BE2C (cell line): ENCODE data around the gene GALNT9.

Experiments used
- DNase-seq: peaks from one replicate; pipeline ENCODE4 v3.0.0-alpha.2; 2020
- H3K27me3 ChIP-seq: fragments of 250-450 bp; sonication (Bioruptor Pico); 2 replicates; pipeline ENCODE4 v1.5.1; 2020; ENCODE audit warnings: mild to moderate bottlenecking
- H3K36me3 ChIP-seq: fragments of 250-450 bp; sonication (Bioruptor Pico); 2 replicates; pipeline ENCODE4 v1.5.1; 2020; ENCODE audit warnings: mild to moderate bottlenecking
- H3K4me1 ChIP-seq: fragments of 250-450 bp; sonication (Bioruptor Pico); 2 replicates; pipeline ENCODE4 v1.5.1; 2020
- H3K4me3 ChIP-seq: 2 replicates; pipeline ENCODE4 v1.5.1; 2011; ENCODE audit warnings: low read depth, low read length
- H3K9me3 ChIP-seq: fragments of 250-450 bp; sonication (Bioruptor Pico); 2 replicates; pipeline ENCODE4 v1.5.1; 2020
- TF ChIP-seq, protein P1 (sequence below): IDR thresholded peaks from 2 replicates; pipeline ENCODE4 v1.5.1; 2012; ENCODE audit warnings: mild to moderate bottlenecking, low read depth, low read length

Gene GALNT9

DNA sequence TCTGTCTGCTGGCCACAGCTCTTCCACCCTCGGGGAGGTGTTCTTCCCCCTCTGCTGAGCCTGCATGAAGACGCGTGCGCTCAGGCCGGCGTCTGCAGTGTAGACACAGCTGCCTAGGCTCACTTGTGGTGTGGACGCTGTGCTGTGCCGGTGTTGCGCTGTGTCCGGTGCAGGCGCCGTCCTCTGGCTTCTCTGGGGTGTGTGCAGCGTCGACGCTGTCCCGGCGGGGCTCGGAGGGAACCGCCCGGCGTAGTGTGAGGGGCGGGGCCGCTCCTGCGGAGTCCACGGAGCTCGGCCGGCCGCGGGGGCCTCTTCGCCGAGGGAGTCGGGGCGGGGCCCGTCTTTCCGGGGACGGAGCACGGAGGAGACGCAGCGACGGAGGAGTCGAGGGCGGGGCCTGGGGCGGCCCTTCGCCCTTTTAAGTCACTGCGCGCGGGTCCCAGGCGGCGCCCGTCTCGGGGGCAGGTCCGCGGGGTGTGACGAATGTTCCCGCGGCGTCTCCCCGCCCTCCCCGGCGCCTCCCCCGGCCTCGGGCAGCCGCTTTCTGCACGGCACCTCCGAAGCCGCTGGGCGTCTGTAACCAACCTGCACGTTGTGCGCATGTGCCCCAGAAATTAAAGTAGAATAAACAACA, 139.9 kb downstream of the GALNT9 start:
- H3K4me3 ChIP-seq: peak overlapping the region; percentile 14
- H3K9me3 ChIP-seq: peaks cover 6% of the 10 kb centered on the region
- no peaks in the 10 kb centered on the region for H3K36me3 ChIP-seq
- TF ChIP-seq, protein P1, sequence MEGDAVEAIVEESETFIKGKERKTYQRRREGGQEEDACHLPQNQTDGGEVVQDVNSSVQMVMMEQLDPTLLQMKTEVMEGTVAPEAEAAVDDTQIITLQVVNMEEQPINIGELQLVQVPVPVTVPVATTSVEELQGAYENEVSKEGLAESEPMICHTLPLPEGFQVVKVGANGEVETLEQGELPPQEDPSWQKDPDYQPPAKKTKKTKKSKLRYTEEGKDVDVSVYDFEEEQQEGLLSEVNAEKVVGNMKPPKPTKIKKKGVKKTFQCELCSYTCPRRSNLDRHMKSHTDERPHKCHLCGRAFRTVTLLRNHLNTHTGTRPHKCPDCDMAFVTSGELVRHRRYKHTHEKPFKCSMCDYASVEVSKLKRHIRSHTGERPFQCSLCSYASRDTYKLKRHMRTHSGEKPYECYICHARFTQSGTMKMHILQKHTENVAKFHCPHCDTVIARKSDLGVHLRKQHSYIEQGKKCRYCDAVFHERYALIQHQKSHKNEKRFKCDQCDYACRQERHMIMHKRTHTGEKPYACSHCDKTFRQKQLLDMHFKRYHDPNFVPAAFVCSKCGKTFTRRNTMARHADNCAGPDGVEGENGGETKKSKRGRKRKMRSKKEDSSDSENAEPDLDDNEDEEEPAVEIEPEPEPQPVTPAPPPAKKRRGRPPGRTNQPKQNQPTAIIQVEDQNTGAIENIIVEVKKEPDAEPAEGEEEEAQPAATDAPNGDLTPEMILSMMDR: no peak
- peaks cover 98% of the 10 kb centered on the region for H3K27me3 ChIP-seq
- H3K4me1 ChIP-seq: peaks cover 10% of the 10 kb centered on the region
- peak; percentile 53 for DNase-seq

DNA sequence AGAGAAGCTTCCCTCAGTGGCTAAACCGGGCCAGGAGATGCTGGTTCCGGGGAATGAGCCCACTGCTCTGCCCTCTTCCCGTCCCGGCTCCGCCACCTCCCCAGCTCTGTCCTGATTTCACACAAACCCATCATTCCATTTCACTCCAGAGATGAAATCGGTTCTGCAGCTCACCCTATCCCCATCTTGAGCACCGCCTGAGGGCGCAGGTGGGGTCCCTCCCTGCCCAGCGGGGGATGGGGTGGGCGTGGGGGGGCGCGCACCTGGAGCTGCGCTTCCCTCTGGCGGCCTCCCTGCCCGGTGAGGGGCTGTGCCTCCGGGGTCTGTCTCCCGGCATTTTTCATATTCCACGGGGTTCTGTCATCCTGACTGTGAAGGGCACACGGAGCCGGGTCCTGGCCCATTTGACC, 140.5 kb downstream of the GALNT9 start:
- TF ChIP-seq, protein P1: no peak
- no peak for DNase-seq
- Histone ChIP-seq H3K27me3 (peaks cover 98% of the 10 kb centered on the region), H3K36me3 (no peaks in the 10 kb centered on the region), H3K4me3 (no peak overlapping the region), H3K9me3 (peaks cover 2% of the 10 kb centered on the region), H3K4me1 (peaks cover 10% of the 10 kb centered on the region)

DNA sequence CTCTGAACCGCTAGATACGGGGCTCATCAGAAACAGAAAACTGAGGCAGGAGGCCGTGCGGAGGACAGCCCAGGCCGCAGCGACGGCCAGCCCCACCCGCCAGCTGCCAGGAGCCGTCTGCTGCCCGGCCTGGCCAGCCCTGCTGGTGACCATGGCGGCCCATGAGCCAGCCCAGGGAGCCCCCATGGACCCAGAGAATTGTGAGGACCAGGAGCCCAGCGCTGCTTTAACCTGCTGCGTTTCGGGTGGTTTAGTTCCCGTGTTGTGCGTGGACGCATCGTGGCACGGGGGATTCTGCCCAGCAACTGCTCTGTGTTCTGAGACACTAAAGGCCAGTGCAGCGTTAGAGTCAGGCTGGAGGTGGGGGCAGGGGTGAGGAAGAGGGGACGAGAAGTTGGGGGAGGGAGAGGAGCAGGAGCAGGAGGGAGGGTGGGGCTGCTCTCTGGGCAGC, 140.9 kb downstream of the GALNT9 start:
- no peaks in the 10 kb centered on the region for H3K36me3 ChIP-seq
- H3K4me3 ChIP-seq: no peak overlapping the region
- no peaks in the 10 kb centered on the region; the same call in 1 of the 2 replicates for H3K9me3 ChIP-seq
- no peak for DNase-seq
- H3K4me1 ChIP-seq: peaks cover 10% of the 10 kb centered on the region
- peaks cover 98% of the 10 kb centered on the region for H3K27me3 ChIP-seq
- TF ChIP-seq, protein P1: no peak

DNA sequence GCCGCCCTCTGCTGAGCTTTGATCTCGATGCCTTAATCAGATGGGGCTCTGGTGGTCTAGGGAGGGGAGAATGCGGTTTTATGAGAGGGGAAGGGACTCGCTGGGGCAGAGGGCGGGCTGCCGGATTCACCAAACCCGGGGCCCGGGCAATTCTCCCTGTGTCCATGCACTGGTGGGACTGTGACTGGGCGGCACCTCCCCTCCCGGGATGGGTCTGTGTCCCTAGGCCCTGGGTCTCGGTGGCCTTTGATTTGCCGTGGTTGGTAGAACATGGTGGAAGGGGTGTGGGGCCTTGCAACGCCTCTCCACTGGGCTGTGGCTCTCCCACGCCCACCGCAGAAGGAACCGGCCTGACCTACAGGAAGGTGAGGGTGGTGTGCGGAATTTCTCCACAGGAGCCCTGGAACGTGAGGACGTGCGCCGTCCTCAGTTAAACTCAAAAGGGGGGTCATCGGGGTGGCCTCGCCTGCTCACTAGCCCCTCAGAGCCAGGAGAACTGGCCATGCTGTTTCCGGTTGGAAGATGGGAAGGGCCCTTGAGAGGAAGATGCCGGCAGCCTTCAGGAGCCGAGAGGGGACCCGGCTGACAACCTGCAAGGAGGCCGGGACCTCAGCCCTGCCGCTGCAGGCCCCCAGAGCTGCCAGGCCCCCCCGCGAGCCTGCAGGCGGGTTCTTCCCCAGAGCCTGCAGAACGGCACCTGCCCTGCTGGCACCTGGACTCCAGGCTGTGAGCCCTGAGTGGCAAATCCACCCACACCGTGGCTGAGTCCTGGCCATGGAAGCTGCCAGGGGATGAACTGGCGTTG, 141.5 kb downstream of the GALNT9 start:
- Histone ChIP-seq H3K27me3 (peaks cover 97% of the 10 kb centered on the region), H3K4me3 (no peak overlapping the region), H3K36me3 (no peaks in the 10 kb centered on the region), H3K9me3 (no peaks in the 10 kb centered on the region), H3K4me1 (peaks cover 10% of the 10 kb centered on the region)
- DNase-seq: no peak
- TF ChIP-seq, protein P1: no peak

DNA sequence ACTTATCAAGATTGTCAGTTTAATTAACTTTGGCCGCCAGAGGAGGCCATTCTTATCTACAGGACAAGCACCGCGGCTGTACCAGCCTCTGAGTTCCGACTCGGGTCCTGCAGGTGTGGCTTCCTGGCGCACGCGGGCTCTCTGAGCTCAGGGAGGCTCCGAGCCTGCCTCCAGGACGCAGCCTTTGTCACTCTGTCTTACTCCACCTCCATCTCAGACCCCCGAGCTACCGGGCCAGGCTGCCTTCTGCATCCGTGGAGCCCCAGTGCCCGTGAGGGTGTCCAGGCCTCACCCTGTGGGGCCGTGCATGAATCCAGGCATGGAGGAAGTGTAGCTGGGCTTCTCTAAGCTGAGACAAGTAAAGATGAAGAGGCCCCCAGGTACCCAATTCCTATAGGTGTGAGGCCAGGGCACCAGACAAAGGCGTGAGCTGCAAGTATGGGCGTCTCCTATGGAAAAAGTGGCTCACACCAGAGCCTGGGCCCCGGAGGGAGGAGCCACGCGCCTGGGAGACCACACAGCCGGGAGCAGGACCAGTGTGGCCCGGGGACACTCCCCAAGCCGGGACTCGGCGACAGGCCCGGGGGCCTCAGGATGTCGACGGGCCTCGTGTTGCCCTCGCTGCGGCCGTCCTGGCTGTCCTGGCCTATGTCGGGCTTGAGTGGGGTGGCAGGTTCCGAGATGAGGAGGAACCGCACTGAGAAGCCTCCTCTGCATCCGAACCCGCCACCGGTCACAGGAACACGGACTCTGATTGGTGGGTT, 142.3 kb downstream of the GALNT9 start:
- peaks cover 95% of the 10 kb centered on the region for H3K27me3 ChIP-seq

More for the DNA sequence above, 142.3 kb downstream of the GALNT9 start:
- no peak overlapping the region for H3K4me3 ChIP-seq
- TF ChIP-seq, protein P1: no peak
- no peak for DNase-seq
- no peaks in the 10 kb centered on the region for H3K36me3 ChIP-seq
- no peaks in the 10 kb centered on the region for H3K9me3 ChIP-seq
- peaks cover 4% of the 10 kb centered on the region; the same call in 1 of the 2 replicates for H3K4me1 ChIP-seq
